ENCODE measurements around the gene BRPF3. TPM values are rescaled to one million over a fixed set of nuclear protein-coding genes. Genes with fewer than 3 reads are reported as not detected.

BRPF3 gene
- total RNA-seq, 1 experiment from 2014 or later: 14.3 TPM

DNA sequence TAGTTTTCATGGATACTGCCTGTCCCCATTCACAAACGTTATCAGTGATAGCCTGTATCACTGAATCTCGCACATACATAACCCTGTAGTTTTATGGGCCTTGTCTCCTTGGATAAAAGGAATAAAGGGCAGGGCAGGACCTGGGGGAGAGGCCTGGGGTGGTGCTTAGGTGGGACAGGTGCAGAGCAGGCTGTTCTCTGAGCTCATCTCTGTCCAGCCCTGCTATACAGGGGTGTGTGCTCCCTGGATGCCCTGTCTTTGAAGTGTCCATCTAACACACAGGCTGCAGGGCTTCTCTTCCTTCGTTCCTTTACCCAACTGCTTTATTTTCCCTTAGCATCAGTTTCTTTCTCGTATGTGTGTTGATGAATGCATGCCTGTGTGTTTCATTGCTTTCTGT, 26.4 kb downstream of the BRPF3 start:
- BruUV-seq (replicated peaks): no TSS peak
- H3K9me2 ChIP-seq (replicated peaks; ENCODE audit: low read length): no peaks in the 10 kb centered on the region
- intact Hi-C loops (cut with micrococcal nuclease): no loop called here
- no peak for DNase-seq
- ChIA-PET CTCF (interaction anchor here (0.6 kb wide), 1 partner anchor 72 kb away, joined by 3 read pairs; no protein-coding TSS in a partner anchor), POLR2A (ENCODE audit: unreplicated experiment) (no interaction called here)
- no peaks in the 10 kb centered on the region for H3F3A ChIP-seq (ENCODE audit: low read length, unreplicated experiment)
- no peak for ATAC-seq
- H4K20me1 ChIP-seq (ENCODE audit: low read length): no peaks in the 10 kb centered on the region
- no peak for TF ChIP-seq EZH2 (IDR thresholded peaks at IDR 0.05; ENCODE audit: low read length, unreplicated experiment)
- no peak for TF ChIP-seq EZH2phosphoT487 (IDR thresholded peaks at IDR 0.05; ENCODE audit: borderline replicate concordance, low read length)
- TF ChIP-seq, protein P1, sequence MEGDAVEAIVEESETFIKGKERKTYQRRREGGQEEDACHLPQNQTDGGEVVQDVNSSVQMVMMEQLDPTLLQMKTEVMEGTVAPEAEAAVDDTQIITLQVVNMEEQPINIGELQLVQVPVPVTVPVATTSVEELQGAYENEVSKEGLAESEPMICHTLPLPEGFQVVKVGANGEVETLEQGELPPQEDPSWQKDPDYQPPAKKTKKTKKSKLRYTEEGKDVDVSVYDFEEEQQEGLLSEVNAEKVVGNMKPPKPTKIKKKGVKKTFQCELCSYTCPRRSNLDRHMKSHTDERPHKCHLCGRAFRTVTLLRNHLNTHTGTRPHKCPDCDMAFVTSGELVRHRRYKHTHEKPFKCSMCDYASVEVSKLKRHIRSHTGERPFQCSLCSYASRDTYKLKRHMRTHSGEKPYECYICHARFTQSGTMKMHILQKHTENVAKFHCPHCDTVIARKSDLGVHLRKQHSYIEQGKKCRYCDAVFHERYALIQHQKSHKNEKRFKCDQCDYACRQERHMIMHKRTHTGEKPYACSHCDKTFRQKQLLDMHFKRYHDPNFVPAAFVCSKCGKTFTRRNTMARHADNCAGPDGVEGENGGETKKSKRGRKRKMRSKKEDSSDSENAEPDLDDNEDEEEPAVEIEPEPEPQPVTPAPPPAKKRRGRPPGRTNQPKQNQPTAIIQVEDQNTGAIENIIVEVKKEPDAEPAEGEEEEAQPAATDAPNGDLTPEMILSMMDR (conservative IDR thresholded peaks at IDR 0.05; ENCODE audit: low read depth, low read length): no peak
- H3K9ac ChIP-seq (ENCODE audit: low read length): no peak overlapping the region
- H3K9me3 ChIP-seq (ENCODE audit: low read length): no peaks in the 10 kb centered on the region
- H2AFZ ChIP-seq (ENCODE audit: low read length): no peak overlapping the region
- no peak overlapping the region for H3K4me2 ChIP-seq (ENCODE audit: low read length)
- H3K27me3 ChIP-seq (ENCODE audit: low read length): no peaks in the 10 kb centered on the region
- H3K27ac ChIP-seq (ENCODE audit: low read length): no peak overlapping the region
- no peak overlapping the region for H3K4me3 ChIP-seq (ENCODE audit: low read length)
- peaks cover 6% of the 10 kb centered on the region for H3K4me1 ChIP-seq (ENCODE audit: insufficient read depth, low read length)
- H3K79me2 ChIP-seq (ENCODE audit: low read length): no peaks in the 10 kb centered on the region
- peaks cover 34% of the 10 kb centered on the region for H3K36me3 ChIP-seq (ENCODE audit: low read depth, low read length)

DNA sequence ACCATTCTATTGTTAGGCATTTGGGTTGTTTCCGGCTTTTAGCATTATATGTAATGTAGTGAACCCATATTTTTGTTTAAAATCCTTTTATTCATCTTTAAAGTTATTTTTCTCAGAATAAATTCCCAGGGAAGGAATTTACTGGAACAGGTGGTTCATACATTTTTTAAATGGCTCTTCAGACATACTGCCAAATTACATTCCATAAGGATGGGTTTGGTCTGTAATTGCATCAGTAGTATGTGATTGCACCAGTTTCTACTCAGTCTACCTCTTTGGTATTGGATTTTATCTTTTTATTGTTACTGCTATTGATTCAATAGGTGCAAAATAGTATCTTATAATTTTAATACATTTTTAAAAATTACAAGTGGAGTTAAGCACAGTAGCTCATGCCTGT, 27.2 kb downstream of the BRPF3 start:
- Histone ChIP-seq H2AFZ (ENCODE audit: low read length) (no peak overlapping the region), H3K4me2 (ENCODE audit: low read length) (no peak overlapping the region), H3K9me2 (replicated peaks; ENCODE audit: low read length) (no peaks in the 10 kb centered on the region), H3F3A (ENCODE audit: low read length, unreplicated experiment) (no peaks in the 10 kb centered on the region), H3K36me3 (ENCODE audit: low read depth, low read length) (peaks cover 31% of the 10 kb centered on the region), H3K4me1 (ENCODE audit: insufficient read depth, low read length) (peaks cover 6% of the 10 kb centered on the region), H3K9ac (ENCODE audit: low read length) (no peak overlapping the region), H3K9me3 (ENCODE audit: low read length) (no peaks in the 10 kb centered on the region), H3K27ac (ENCODE audit: low read length) (no peak overlapping the region), H4K20me1 (ENCODE audit: low read length) (no peaks in the 10 kb centered on the region), H3K4me3 (ENCODE audit: low read length) (no peak overlapping the region), H3K79me2 (ENCODE audit: low read length) (no peaks in the 10 kb centered on the region), H3K27me3 (ENCODE audit: low read length) (no peaks in the 10 kb centered on the region)
- ATAC-seq (no peak), DNase-seq (no peak)
- intact Hi-C loops (cut with micrococcal nuclease): no loop called here
- ChIA-PET CTCF (no interaction called here), POLR2A (ENCODE audit: unreplicated experiment) (no interaction called here)
- no peak for TF ChIP-seq EZH2phosphoT487 (IDR thresholded peaks at IDR 0.05; ENCODE audit: borderline replicate concordance, low read length)
- TF ChIP-seq EZH2 (IDR thresholded peaks at IDR 0.05; ENCODE audit: low read length, unreplicated experiment): no peak
- TF ChIP-seq, protein P1 (conservative IDR thresholded peaks at IDR 0.05; ENCODE audit: low read depth, low read length): no peak
- BruUV-seq (replicated peaks): no TSS peak

DNA sequence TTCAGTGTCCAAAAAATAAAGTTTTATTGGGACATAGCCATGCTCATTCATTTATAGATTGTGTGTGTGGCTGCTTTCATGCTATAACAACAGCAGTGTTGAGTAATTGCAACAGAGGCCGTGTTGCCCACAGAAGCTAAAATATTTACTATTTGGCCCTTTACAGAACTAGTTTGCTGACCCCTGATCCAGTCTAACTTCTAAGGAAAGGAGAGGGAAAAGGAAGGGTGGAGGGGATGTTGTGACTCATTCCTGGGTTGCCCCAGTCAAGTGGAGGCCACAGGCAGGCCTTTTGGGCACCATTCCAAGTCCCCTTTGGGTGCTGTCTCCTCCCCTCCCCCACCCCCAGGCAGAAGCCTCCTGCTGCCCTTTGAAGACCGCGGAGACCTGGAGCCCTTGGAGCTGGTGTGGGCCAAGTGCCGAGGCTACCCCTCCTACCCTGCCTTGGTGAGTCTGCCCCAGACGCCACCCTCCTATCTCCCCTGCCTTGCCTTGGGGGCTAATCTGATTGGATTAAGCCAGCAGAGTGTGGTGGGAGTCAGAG, 28.4 kb downstream of the BRPF3 start:
- H4K20me1 ChIP-seq (ENCODE audit: low read length): no peaks in the 10 kb centered on the region
- H3K9me2 ChIP-seq (replicated peaks; ENCODE audit: low read length): no peaks in the 10 kb centered on the region
- no peak overlapping the region for H3K4me3 ChIP-seq (ENCODE audit: low read length)
- no peak overlapping the region for H3K9ac ChIP-seq (ENCODE audit: low read length)
- no peak overlapping the region for H2AFZ ChIP-seq (ENCODE audit: low read length)
- peaks cover 6% of the 10 kb centered on the region for H3K4me1 ChIP-seq (ENCODE audit: insufficient read depth, low read length)
- H3K27me3 ChIP-seq (ENCODE audit: low read length): no peaks in the 10 kb centered on the region
- TF ChIP-seq, protein P1 (conservative IDR thresholded peaks at IDR 0.05; ENCODE audit: low read depth, low read length): no peak
- TF ChIP-seq EZH2 (IDR thresholded peaks at IDR 0.05; ENCODE audit: low read length, unreplicated experiment) (no peak), EZH2phosphoT487 (IDR thresholded peaks at IDR 0.05; ENCODE audit: borderline replicate concordance, low read length) (no peak)
- ChIA-PET POLR2A (ENCODE audit: unreplicated experiment) (no interaction called here), CTCF (no interaction called here)
- intact Hi-C loops (cut with micrococcal nuclease): no loop called here
- H3K36me3 ChIP-seq (ENCODE audit: low read depth, low read length): peaks cover 28% of the 10 kb centered on the region
- H3K27ac ChIP-seq (ENCODE audit: low read length): no peak overlapping the region
- no peak overlapping the region for H3K4me2 ChIP-seq (ENCODE audit: low read length)
- no peaks in the 10 kb centered on the region for H3K9me3 ChIP-seq (ENCODE audit: low read length)
- H3K79me2 ChIP-seq (ENCODE audit: low read length): no peaks in the 10 kb centered on the region
- ATAC-seq (no peak), DNase-seq (peak; percentile 25)
- no TSS peak for BruUV-seq (replicated peaks)
- H3F3A ChIP-seq (ENCODE audit: low read length, unreplicated experiment): no peaks in the 10 kb centered on the region
